DND-41 (cell line): ENCODE data around the gene CASP2.

Source experiments
- EZH2 ChIP-seq: IDR thresholded peaks from 3 replicates; pipeline ENCODE4 v1.6.1; 2012; ENCODE audit warnings: borderline replicate concordance, low read depth, mild to moderate bottlenecking, moderate library complexity, low read length, inconsistent platforms; ENCODE audit not compliant: severe bottlenecking
- TF ChIP-seq, protein P1 (sequence below): IDR thresholded peaks from 2 replicates; pipeline ENCODE4 v1.5.1; 2012; ENCODE audit warnings: borderline replicate concordance, low read length, moderate library complexity, mild to moderate bottlenecking; ENCODE audit not compliant: poor library complexity, severe bottlenecking; ENCODE audit errors: extremely low read depth

GRCh38 chr7:143282124-143282523 lies 6.0 kb upstream of the CASP2 start:
- TF ChIP-seq, protein P1, sequence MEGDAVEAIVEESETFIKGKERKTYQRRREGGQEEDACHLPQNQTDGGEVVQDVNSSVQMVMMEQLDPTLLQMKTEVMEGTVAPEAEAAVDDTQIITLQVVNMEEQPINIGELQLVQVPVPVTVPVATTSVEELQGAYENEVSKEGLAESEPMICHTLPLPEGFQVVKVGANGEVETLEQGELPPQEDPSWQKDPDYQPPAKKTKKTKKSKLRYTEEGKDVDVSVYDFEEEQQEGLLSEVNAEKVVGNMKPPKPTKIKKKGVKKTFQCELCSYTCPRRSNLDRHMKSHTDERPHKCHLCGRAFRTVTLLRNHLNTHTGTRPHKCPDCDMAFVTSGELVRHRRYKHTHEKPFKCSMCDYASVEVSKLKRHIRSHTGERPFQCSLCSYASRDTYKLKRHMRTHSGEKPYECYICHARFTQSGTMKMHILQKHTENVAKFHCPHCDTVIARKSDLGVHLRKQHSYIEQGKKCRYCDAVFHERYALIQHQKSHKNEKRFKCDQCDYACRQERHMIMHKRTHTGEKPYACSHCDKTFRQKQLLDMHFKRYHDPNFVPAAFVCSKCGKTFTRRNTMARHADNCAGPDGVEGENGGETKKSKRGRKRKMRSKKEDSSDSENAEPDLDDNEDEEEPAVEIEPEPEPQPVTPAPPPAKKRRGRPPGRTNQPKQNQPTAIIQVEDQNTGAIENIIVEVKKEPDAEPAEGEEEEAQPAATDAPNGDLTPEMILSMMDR: no peak
- no peak for TF ChIP-seq EZH2
